HepG2 (cell line): ENCODE measurements around the gene MEF2B. TPM values are rescaled to one million over a fixed set of nuclear protein-coding genes. Genes with fewer than 3 reads are reported as not detected.

Source experiments
- CAMTA2 ChIP-seq: sonication (generic); formaldehyde crosslinking; IDR thresholded peaks from 2 replicates; pipeline ENCODE4 v1.4.0; 2020; ENCODE audit warnings: mild to moderate bottlenecking, missing genetic modification reagents, borderline replicate concordance
- CEBPB ChIP-seq: IDR thresholded peaks from 2 replicates; pipeline ENCODE4 v1.6.1; 2011; ENCODE audit warnings: low read depth, low read length, improper control_type of control experiment, borderline replicate concordance
- DMAP1 ChIP-seq: IDR thresholded peaks from 2 replicates; pipeline ENCODE4 v1.6.1; 2016
- JARID2 ChIP-seq: sonication (generic); formaldehyde crosslinking; IDR thresholded peaks from 2 replicates; pipeline ENCODE4 v1.8.1; 2023; ENCODE audit warnings: missing genetic modification reagents, inconsistent platforms; ENCODE audit not compliant: insufficient replicate concordance
- KAT7 ChIP-seq: IDR thresholded peaks from 2 replicates; pipeline ENCODE4 v1.6.1; 2018; ENCODE audit warnings: borderline replicate concordance, missing compliant biosample characterization
- KDM2A ChIP-seq: sonication (generic); formaldehyde crosslinking; IDR thresholded peaks from 2 replicates; pipeline ENCODE4 v1.4.0; 2020; ENCODE audit warnings: low read depth, missing genetic modification reagents, borderline replicate concordance
- NCOA1 ChIP-seq: sonication (generic); formaldehyde crosslinking; IDR thresholded peaks from 2 replicates; pipeline ENCODE4 v1.9.0; 2021; ENCODE audit warnings: missing genetic modification reagents
- NFE2 ChIP-seq: sonication (generic); formaldehyde crosslinking; IDR thresholded peaks from 2 replicates; pipeline ENCODE4 v1.4.0; 2020; ENCODE audit warnings: missing genetic modification reagents
- NFE2L2 ChIP-seq: fragments of 150-350 bp; IDR thresholded peaks from 2 replicates; pipeline ENCODE4 v1.6.1; 2014; ENCODE audit warnings: low read length
- NR3C1 ChIP-seq: sonication (generic); formaldehyde crosslinking; IDR thresholded peaks from 2 replicates; pipeline ENCODE4 v1.4.0; 2020; ENCODE audit warnings: missing genetic modification reagents
- RFXAP ChIP-seq: sonication (generic); formaldehyde crosslinking; IDR thresholded peaks from 2 replicates; pipeline ENCODE4 v1.4.0; 2020; ENCODE audit warnings: missing genetic modification reagents, borderline replicate concordance
- SNRNP70 ChIP-seq: fragments of 200-400 bp; formaldehyde crosslinking; IDR thresholded peaks from 2 replicates; pipeline ENCODE4 v1.6.1; 2017; ENCODE audit warnings: mild to moderate bottlenecking, low read depth, low read length, moderate library complexity
- TEAD2 ChIP-seq: sonication (generic); formaldehyde crosslinking; IDR thresholded peaks from 2 replicates; pipeline ENCODE4 v1.9.0; 2021; ENCODE audit warnings: missing genetic modification reagents
- ZC3H13 ChIP-seq: sonication (generic); formaldehyde crosslinking; IDR thresholded peaks from 2 replicates; pipeline ENCODE4 v1.8.1; 2023; ENCODE audit warnings: mild to moderate bottlenecking, missing genetic modification reagents, moderate library complexity
- ZFX ChIP-seq: sonication (generic); formaldehyde crosslinking; IDR thresholded peaks from 2 replicates; pipeline ENCODE4 v1.4.0; 2020; ENCODE audit warnings: mild to moderate bottlenecking, low read depth, missing genetic modification reagents, moderate library complexity
- ZNF225 ChIP-seq: sonication (generic); formaldehyde crosslinking; IDR thresholded peaks from 2 replicates; pipeline ENCODE4 v1.4.0; 2020; ENCODE audit warnings: mild to moderate bottlenecking, missing genetic modification reagents
- ZNF3 ChIP-seq: IDR thresholded peaks from 2 replicates; pipeline ENCODE4 v1.7.0; 2017; ENCODE audit warnings: inconsistent platforms
- ZNF335 ChIP-seq: sonication (generic); formaldehyde crosslinking; IDR thresholded peaks from 2 replicates; pipeline ENCODE4 v1.4.0; 2020; ENCODE audit warnings: missing genetic modification reagents
- ZNF446 ChIP-seq: sonication (generic); formaldehyde crosslinking; IDR thresholded peaks from 2 replicates; pipeline ENCODE4 v1.5.0; 2020; ENCODE audit warnings: mild to moderate bottlenecking, missing genetic modification reagents
- ZSCAN25 ChIP-seq: sonication (generic); formaldehyde crosslinking; IDR thresholded peaks from 2 replicates; pipeline ENCODE4 v1.8.0; 2022; ENCODE audit warnings: mild to moderate bottlenecking, missing genetic modification reagents
- polyA plus RNA-seq, 8 experiments: library from polyadenylated mRNA; depleted of rRNA in 3 of 8; stranded (reverse) in 7 of 8; unstranded in 1 of 8; fragments of >200 nt; fragmentation: Illumina TruSeq in 4 of 8; extraction: Trizol in 4 of 8; gene quantifications; 2 replicates each; pipeline versions ENCODE4 v1.2.1 to v1.2.3, GENCODE V29; 2011 to 2016; ENCODE audit warnings: low read depth in 4 of 8, missing spikeins in 1 of 8, mixed read lengths in 1 of 8; ENCODE audit not compliant: insufficient read depth in 1 of 8
- total RNA-seq, 5 experiments: library from RNA; depleted of rRNA; stranded (reverse); fragments of >200 nt; fragmentation: Illumina TruSeq; extraction: Trizol; gene quantifications; 2 replicates each; pipeline ENCODE4 v1.2.3, GENCODE V29; 2016; ENCODE audit warnings: low read depth in 1 of 5
- TF ChIP-seq, protein P1 (sequence below): IDR thresholded peaks from 2 replicates; pipeline ENCODE4 v1.6.1; 2016; ENCODE audit warnings: missing genetic modification reagents, missing compliant biosample characterization
- TF ChIP-seq, protein P2 (sequence below): sonication (generic); formaldehyde crosslinking; IDR thresholded peaks from 2 replicates; pipeline ENCODE4 v1.5.0; 2020; ENCODE audit warnings: mild to moderate bottlenecking, missing genetic modification reagents, moderate library complexity
- TF ChIP-seq, protein P3 (sequence below): sonication (generic); formaldehyde crosslinking; IDR thresholded peaks from 2 replicates; pipeline ENCODE4 v1.4.0; 2020; ENCODE audit warnings: low read depth, mild to moderate bottlenecking, missing genetic modification reagents
- TF ChIP-seq, protein P4 (sequence below): sonication (generic); formaldehyde crosslinking; IDR thresholded peaks from 2 replicates; pipeline ENCODE4 v1.8.0; 2022; ENCODE audit warnings: low read depth, missing genetic modification reagents
- TF ChIP-seq, protein P5 (sequence below): sonication (generic); formaldehyde crosslinking; conservative IDR thresholded peaks from 2 replicates; pipeline ENCODE4 v1.8.0; 2022; ENCODE audit warnings: low read depth, missing genetic modification reagents

The MEF2B gene
- total and polyA plus RNA-seq, 2 of the 13 experiments (the other 11 are each of a cell fraction or from before 2014, with no cell fraction given), result 1.2 to 1.7 TPM

DNA sequence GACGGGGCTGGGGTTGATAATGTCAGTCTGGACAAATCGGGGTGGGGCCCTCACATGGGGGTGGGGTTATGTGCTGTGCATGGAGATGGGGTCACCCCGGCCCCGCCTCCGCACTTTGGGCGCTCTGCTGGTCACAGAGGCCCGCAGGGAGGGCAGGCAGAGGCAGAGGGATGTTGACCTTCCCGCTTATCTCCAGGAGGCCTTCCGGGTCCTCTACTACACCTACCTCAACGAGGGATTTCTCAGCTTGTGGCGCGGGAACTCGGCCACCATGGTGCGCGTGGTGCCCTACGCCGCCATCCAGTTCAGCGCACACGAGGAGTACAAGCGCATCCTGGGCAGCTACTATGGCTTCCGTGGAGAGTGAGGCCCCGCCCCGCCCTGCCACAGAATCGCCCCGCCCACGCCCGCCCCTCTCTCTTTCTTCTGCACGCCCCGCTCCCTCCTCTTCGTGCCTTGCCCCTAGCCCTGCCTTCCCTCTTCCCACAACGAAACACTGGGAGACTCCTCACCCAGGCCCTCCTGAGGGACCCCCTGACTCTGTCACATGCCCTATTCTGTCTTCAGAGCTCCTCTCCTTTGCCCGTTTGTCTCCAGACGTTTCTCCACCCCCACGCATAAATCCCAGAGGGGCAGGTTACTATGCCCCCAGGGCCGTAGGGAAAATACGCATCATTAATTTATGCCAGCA, 64.6 kb downstream of the MEF2B start (continued):
- TF ChIP-seq, protein P1, sequence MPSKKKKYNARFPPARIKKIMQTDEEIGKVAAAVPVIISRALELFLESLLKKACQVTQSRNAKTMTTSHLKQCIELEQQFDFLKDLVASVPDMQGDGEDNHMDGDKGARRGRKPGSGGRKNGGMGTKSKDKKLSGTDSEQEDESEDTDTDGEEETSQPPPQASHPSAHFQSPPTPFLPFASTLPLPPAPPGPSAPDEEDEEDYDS, result peak; percentile 33; the same call in 1 of the 2 replicates
- TF ChIP-seq NFE2L2 (no peak), CEBPB (no peak), ZSCAN25 (CRISPR knock-in tag) (0 out of 2 replicates have a peak, but pooled peaks have one; percentile 26), ZC3H13 (no peak), NFE2 (CRISPR knock-in tag) (no peak), ZNF225 (CRISPR knock-in tag) (no peak), NR3C1 (no peak), KAT7 (CRISPR knock-in tag) (no peak), RFXAP (CRISPR knock-in tag) (no peak), ZFX (CRISPR knock-in tag) (peak; percentile 81), SNRNP70 (no peak), TEAD2 (CRISPR knock-in tag) (no peak), ZNF446 (CRISPR knock-in tag) (no peak), ZNF3 (CRISPR knock-in tag) (no peak), ZNF335 (no peak), JARID2 (no peak), NCOA1 (CRISPR knock-in tag) (no peak), KDM2A (CRISPR knock-in tag) (peak; percentile 38; the same call in 1 of the 2 replicates), DMAP1 (CRISPR knock-in tag) (no peak), CAMTA2 (CRISPR knock-in tag) (no peak)
- TF ChIP-seq, protein P2, sequence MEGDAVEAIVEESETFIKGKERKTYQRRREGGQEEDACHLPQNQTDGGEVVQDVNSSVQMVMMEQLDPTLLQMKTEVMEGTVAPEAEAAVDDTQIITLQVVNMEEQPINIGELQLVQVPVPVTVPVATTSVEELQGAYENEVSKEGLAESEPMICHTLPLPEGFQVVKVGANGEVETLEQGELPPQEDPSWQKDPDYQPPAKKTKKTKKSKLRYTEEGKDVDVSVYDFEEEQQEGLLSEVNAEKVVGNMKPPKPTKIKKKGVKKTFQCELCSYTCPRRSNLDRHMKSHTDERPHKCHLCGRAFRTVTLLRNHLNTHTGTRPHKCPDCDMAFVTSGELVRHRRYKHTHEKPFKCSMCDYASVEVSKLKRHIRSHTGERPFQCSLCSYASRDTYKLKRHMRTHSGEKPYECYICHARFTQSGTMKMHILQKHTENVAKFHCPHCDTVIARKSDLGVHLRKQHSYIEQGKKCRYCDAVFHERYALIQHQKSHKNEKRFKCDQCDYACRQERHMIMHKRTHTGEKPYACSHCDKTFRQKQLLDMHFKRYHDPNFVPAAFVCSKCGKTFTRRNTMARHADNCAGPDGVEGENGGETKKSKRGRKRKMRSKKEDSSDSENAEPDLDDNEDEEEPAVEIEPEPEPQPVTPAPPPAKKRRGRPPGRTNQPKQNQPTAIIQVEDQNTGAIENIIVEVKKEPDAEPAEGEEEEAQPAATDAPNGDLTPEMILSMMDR, result no peak
- TF ChIP-seq, protein P3, sequence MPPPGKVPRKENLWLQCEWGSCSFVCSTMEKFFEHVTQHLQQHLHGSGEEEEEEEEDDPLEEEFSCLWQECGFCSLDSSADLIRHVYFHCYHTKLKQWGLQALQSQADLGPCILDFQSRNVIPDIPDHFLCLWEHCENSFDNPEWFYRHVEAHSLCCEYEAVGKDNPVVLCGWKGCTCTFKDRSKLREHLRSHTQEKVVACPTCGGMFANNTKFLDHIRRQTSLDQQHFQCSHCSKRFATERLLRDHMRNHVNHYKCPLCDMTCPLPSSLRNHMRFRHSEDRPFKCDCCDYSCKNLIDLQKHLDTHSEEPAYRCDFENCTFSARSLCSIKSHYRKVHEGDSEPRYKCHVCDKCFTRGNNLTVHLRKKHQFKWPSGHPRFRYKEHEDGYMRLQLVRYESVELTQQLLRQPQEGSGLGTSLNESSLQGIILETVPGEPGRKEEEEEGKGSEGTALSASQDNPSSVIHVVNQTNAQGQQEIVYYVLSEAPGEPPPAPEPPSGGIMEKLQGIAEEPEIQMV (CRISPR knock-in tag), result no peak
- TF ChIP-seq, protein P4, sequence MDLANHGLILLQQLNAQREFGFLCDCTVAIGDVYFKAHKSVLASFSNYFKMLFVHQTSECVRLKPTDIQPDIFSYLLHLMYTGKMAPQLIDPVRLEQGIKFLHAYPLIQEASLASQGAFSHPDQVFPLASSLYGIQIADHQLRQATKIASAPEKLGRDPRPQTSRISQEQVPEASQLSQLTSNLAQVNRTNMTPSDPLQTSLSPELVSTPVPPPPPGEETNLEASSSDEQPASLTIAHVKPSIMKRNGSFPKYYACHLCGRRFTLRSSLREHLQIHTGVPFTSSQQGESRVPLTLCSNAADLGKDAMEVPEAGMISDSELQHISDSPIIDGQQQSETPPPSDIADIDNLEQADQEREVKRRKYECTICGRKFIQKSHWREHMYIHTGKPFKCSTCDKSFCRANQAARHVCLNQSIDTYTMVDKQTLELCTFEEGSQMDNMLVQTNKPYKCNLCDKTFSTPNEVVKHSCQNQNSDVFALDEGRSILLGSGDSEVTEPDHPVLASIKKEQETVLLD, result no peak
- TF ChIP-seq, protein P5, sequence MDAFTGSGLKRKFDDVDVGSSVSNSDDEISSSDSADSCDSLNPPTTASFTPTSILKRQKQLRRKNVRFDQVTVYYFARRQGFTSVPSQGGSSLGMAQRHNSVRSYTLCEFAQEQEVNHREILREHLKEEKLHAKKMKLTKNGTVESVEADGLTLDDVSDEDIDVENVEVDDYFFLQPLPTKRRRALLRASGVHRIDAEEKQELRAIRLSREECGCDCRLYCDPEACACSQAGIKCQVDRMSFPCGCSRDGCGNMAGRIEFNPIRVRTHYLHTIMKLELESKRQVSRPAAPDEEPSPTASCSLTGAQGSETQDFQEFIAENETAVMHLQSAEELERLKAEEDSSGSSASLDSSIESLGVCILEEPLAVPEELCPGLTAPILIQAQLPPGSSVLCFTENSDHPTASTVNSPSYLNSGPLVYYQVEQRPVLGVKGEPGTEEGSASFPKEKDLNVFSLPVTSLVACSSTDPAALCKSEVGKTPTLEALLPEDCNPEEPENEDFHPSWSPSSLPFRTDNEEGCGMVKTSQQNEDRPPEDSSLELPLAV, result no peak
